ENCODE data around the gene RASL10B. TPM values are rescaled to one million over a fixed set of nuclear protein-coding genes. Genes with fewer than 3 reads are reported as not detected.

Gene RASL10B
- total RNA-seq, 1 experiment from 2014 or later = 4.3 TPM

DNA sequence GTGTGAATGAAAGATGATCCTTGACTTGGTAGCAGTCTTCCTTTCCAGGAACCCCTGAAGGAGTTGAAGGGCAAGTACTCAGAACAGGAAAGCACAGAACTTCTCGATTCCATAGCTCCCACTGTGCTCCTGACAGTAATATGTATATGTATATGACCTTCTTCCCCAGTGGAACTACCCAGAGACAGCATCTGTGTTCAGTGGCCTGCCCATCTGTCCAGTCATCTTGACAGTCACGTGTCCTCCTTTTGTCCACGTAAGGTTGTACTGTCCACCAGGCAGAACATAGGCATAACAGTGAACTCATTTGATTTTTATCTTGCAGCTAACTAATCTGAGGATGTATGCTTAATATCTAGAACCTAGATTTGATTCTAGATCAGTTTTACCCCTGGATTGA lies 37.8 kb upstream of the RASL10B start:
- Histone ChIP-seq H3K9me3 (ENCODE audit: control insufficient read depth, insufficient read depth, low read depth, low read length) (no peaks in the 10 kb centered on the region), H3K27ac (ENCODE audit: low read length) (no peak overlapping the region), H3K36me3 (ENCODE audit: control insufficient read depth, insufficient read depth, low read length) (peaks cover 50% of the 10 kb centered on the region), H3K27me3 (ENCODE audit: control insufficient read depth, insufficient read depth, low read length) (no peaks in the 10 kb centered on the region), H3K4me3 (ENCODE audit: low read depth in 2 of 2, low read length in 2 of 2) (no peak overlapping the region), H3K4me1 (ENCODE audit: control insufficient read depth, insufficient read depth, low read length) (peaks cover 9% of the 10 kb centered on the region; the same call in 1 of the 2 replicates)
- ChIA-PET CTCF (no interaction called here), POLR2A (interaction anchor here (0.7 kb wide), 1 partner anchor 599 kb away, joined by 8 read pairs; no protein-coding TSS in a partner anchor)
- TF ChIP-seq SIN3A (IDR thresholded peaks at IDR 0.05; ENCODE audit: borderline replicate concordance, insufficient read depth, low read depth, low read length) = no peak
- TF ChIP-seq TCF7L2 (IDR thresholded peaks at IDR 0.05; ENCODE audit: low read depth, low read length) = no peak
- TF ChIP-seq, protein P1, sequence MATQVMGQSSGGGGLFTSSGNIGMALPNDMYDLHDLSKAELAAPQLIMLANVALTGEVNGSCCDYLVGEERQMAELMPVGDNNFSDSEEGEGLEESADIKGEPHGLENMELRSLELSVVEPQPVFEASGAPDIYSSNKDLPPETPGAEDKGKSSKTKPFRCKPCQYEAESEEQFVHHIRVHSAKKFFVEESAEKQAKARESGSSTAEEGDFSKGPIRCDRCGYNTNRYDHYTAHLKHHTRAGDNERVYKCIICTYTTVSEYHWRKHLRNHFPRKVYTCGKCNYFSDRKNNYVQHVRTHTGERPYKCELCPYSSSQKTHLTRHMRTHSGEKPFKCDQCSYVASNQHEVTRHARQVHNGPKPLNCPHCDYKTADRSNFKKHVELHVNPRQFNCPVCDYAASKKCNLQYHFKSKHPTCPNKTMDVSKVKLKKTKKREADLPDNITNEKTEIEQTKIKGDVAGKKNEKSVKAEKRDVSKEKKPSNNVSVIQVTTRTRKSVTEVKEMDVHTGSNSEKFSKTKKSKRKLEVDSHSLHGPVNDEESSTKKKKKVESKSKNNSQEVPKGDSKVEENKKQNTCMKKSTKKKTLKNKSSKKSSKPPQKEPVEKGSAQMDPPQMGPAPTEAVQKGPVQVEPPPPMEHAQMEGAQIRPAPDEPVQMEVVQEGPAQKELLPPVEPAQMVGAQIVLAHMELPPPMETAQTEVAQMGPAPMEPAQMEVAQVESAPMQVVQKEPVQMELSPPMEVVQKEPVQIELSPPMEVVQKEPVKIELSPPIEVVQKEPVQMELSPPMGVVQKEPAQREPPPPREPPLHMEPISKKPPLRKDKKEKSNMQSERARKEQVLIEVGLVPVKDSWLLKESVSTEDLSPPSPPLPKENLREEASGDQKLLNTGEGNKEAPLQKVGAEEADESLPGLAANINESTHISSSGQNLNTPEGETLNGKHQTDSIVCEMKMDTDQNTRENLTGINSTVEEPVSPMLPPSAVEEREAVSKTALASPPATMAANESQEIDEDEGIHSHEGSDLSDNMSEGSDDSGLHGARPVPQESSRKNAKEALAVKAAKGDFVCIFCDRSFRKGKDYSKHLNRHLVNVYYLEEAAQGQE (IDR thresholded peaks at IDR 0.05; ENCODE audit: insufficient read depth in 1 of 2, low read depth in 2 of 2, low read length in 1 of 2) = no peak
- TF ChIP-seq, protein P2, sequence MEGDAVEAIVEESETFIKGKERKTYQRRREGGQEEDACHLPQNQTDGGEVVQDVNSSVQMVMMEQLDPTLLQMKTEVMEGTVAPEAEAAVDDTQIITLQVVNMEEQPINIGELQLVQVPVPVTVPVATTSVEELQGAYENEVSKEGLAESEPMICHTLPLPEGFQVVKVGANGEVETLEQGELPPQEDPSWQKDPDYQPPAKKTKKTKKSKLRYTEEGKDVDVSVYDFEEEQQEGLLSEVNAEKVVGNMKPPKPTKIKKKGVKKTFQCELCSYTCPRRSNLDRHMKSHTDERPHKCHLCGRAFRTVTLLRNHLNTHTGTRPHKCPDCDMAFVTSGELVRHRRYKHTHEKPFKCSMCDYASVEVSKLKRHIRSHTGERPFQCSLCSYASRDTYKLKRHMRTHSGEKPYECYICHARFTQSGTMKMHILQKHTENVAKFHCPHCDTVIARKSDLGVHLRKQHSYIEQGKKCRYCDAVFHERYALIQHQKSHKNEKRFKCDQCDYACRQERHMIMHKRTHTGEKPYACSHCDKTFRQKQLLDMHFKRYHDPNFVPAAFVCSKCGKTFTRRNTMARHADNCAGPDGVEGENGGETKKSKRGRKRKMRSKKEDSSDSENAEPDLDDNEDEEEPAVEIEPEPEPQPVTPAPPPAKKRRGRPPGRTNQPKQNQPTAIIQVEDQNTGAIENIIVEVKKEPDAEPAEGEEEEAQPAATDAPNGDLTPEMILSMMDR (IDR thresholded peaks at IDR 0.05) = no peak
- TF ChIP-seq POLR2AphosphoS5 (IDR thresholded peaks at IDR 0.05; ENCODE audit: low read depth, low read length) = no peak
- in situ Hi-C loops (cut with HindIII; ENCODE audit: low pct_unique_long_range_greater_than_20kb, low sequenced_read_pairs) = no loop called here
- ATAC-seq (no peak), DNase-seq (ENCODE audit: low read depth, low spot score) (no peak)
- intact Hi-C loops (cut with micrococcal nuclease; ENCODE audit: unreplicated experiment) = no loop called here
- no TSS peak for BruUV-seq (replicated peaks)

DNA sequence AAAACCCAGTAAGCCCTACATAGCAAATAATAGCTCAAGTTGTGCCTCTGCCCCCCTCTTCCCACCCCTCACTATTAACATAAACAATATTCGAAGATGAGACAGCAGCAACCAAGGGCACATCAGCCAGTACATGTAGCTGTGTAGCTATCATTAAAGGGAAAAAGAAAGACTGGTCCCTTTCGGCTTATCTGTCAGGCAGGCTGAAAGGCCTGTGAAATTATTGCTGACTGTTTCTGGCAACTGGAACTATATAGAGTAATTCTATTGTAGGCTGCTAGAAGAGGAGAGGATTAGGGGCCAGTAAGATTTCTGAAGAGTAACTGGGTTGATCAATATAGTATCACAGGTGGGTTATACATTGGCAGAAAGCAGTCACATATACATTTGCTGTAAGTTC lies 36.5 kb upstream of the RASL10B start:
- POLR2A ChIA-PET = no interaction called here
- Histone ChIP-seq H3K27me3 (ENCODE audit: control insufficient read depth, insufficient read depth, low read length) (no peaks in the 10 kb centered on the region), H3K4me3 (ENCODE audit: low read depth in 2 of 2, low read length in 2 of 2) (no peak overlapping the region), H3K27ac (ENCODE audit: low read length) (no peak overlapping the region), H3K36me3 (ENCODE audit: control insufficient read depth, insufficient read depth, low read length) (peaks cover 46% of the 10 kb centered on the region), H3K9me3 (ENCODE audit: control insufficient read depth, insufficient read depth, low read depth, low read length) (no peaks in the 10 kb centered on the region), H3K4me1 (ENCODE audit: control insufficient read depth, insufficient read depth, low read length) (peaks cover 9% of the 10 kb centered on the region; the same call in 1 of the 2 replicates)
- CTCF ChIA-PET = no interaction called here
- BruUV-seq (replicated peaks) = no TSS peak
- in situ Hi-C loops (cut with HindIII; ENCODE audit: low pct_unique_long_range_greater_than_20kb, low sequenced_read_pairs) (no loop called here), intact Hi-C loops (cut with micrococcal nuclease; ENCODE audit: unreplicated experiment) (no loop called here)
- ATAC-seq = no peak
- TF ChIP-seq, protein P2 (IDR thresholded peaks at IDR 0.05) = no peak
- no peak for TF ChIP-seq POLR2AphosphoS5 (IDR thresholded peaks at IDR 0.05; ENCODE audit: low read depth, low read length)
- no peak for TF ChIP-seq TCF7L2 (IDR thresholded peaks at IDR 0.05; ENCODE audit: low read depth, low read length)
- TF ChIP-seq SIN3A (IDR thresholded peaks at IDR 0.05; ENCODE audit: borderline replicate concordance, insufficient read depth, low read depth, low read length) = no peak
- TF ChIP-seq, protein P1 (IDR thresholded peaks at IDR 0.05; ENCODE audit: insufficient read depth in 1 of 2, low read depth in 2 of 2, low read length in 1 of 2) = no peak
- no peak for DNase-seq (ENCODE audit: low read depth, low spot score)

All from Panc1 (cell line).